GM12878 (cell line): ENCODE measurements around the gene MYO18B. TPM values are rescaled to one million over a fixed set of nuclear protein-coding genes. Genes with fewer than 3 reads are reported as not detected.

Experiments
- ATAC-seq: fragments of 200-7000 bp; cut with Tn5 transposase; 3 replicates; pipeline ENCODE4 v1.9.1; 2020; ENCODE audit warnings: mild to moderate bottlenecking, moderate library complexity
- BruUV-seq: library from RNA; stranded (reverse); fragments of 400-500 nt; replicated peaks from 2 replicates; lab custom pipeline; 2021; lab: Mats Ljungman, UMichigan
- CTCF ChIA-PET: fragments of 300-600 bp; sonication (Branson Sonifier 250); formaldehyde crosslinking; extraction: SDS; loops from one replicate; lab custom pipeline; 2021; ENCODE audit warnings: inconsistent platforms; lab: Yijun Ruan, JAX
- POLR2A ChIA-PET: fragments of 350-600 bp; formaldehyde crosslinking; extraction: SDS; loops from one replicate; lab custom pipeline; 2021; ENCODE audit warnings: inconsistent platforms; lab: Charles Lee
- RAD21 ChIA-PET: fragments of 300-600 bp; sonication (Branson Sonifier 250); formaldehyde crosslinking; loops from one replicate; lab custom pipeline; 2023; ENCODE audit warnings: antibody characterized with exemption; ENCODE audit not compliant: unreplicated experiment; lab: Charles Lee
- SMC1A ChIA-PET: fragments of 300-600 bp; sonication (Branson Sonifier 250); formaldehyde crosslinking; loops from one replicate; lab custom pipeline; 2023; ENCODE audit not compliant: unreplicated experiment, uncharacterized antibody; lab: Charles Lee
- DNase-seq: peaks from one replicate; pipeline ENCODE4 v3.0.0-alpha.2; 2011; ENCODE audit warnings: low read depth, low spot score
- FAIRE-seq: peaks from 3 replicates; lab custom pipeline; 2011; peaks lifted over from hg19 to GRCh38; lab: Jason Lieb, UNC
- H2AFZ ChIP-seq: 2 replicates; pipeline ENCODE4 v1.6.0; 2011; ENCODE audit warnings: low read depth, low read length, control low read depth; ENCODE audit not compliant: control insufficient read depth
- H3K27ac ChIP-seq: 2 replicates; pipeline ENCODE4 v1.5.1; 2011; ENCODE audit warnings: control low read depth; ENCODE audit not compliant: control insufficient read depth, insufficient read depth
- H3K27me3 ChIP-seq, 2 experiments: replicated peaks in 1 of 2; 2 replicates each; pipeline versions ENCODE4 v1.6.0 to v1.6.1; 2011; ENCODE audit warnings: low read length in 1 of 2; ENCODE audit not compliant: control insufficient read depth in 2 of 2, insufficient read depth in 2 of 2
- H3K36me3 ChIP-seq, 2 experiments: 2 replicates each; pipeline ENCODE4 v1.5.1; 2011; ENCODE audit warnings: low read length in 1 of 2; ENCODE audit not compliant: control insufficient read depth in 2 of 2, insufficient read depth in 2 of 2
- H3K4me1 ChIP-seq: 2 replicates; pipeline ENCODE4 v1.6.1; 2011; ENCODE audit warnings: mild to moderate bottlenecking, low read length, moderate library complexity, mixed read lengths; ENCODE audit not compliant: control insufficient read depth, insufficient read depth
- H3K4me2 ChIP-seq: 2 replicates; pipeline ENCODE4 v1.6.0; 2011; ENCODE audit warnings: control low read depth; ENCODE audit not compliant: control insufficient read depth, insufficient read depth
- H3K4me3 ChIP-seq: fragments of 200-600 bp; sonication (generic); 2 replicates; pipeline ENCODE4 v1.5.1; 2016
- H3K79me2 ChIP-seq: 2 replicates; pipeline ENCODE4 v1.6.0; 2011; ENCODE audit warnings: low read length; ENCODE audit not compliant: control insufficient read depth, insufficient read depth
- H3K9ac ChIP-seq: 2 replicates; pipeline ENCODE4 v1.8.0; 2011; ENCODE audit warnings: low read length, control low read depth, mixed read lengths; ENCODE audit not compliant: control insufficient read depth, insufficient read depth
- H3K9me3 ChIP-seq: replicated peaks from 3 replicates; pipeline ENCODE4 v1.5.1; 2011; ENCODE audit warnings: mild to moderate bottlenecking, low read length; ENCODE audit not compliant: control insufficient read depth, insufficient read depth
- H4K20me1 ChIP-seq: 2 replicates; pipeline ENCODE4 v1.6.0; 2011; ENCODE audit not compliant: control insufficient read depth, insufficient read depth
- EZH2 ChIP-seq: IDR thresholded peaks from 2 replicates; pipeline ENCODE4 v1.6.1; 2012; ENCODE audit warnings: low read depth, mild to moderate bottlenecking, control low read depth, inconsistent platforms, low read length, borderline replicate concordance; ENCODE audit not compliant: control insufficient read depth
- GATAD2B ChIP-seq: fragments of 450-650 bp; conservative IDR thresholded peaks from 2 replicates; pipeline ENCODE4 v1.6.1; 2017; ENCODE audit warnings: low read depth, mild to moderate bottlenecking, moderate library complexity
- HDAC2 ChIP-seq: fragments of 200-600 bp; sonication (generic); IDR thresholded peaks from 2 replicates; pipeline ENCODE4 v1.6.1; 2017
- MEF2A ChIP-seq: IDR thresholded peaks from 2 replicates; pipeline ENCODE4 v1.6.1; 2011; ENCODE audit warnings: low read depth, mild to moderate bottlenecking, low read length, moderate library complexity; ENCODE audit not compliant: insufficient read depth
- NBN ChIP-seq: fragments of 450-650 bp; IDR thresholded peaks from 2 replicates; pipeline ENCODE4 v1.6.1; 2016
- RCOR1 ChIP-seq: conservative IDR thresholded peaks from 2 replicates; pipeline ENCODE4 v1.6.1; 2012; ENCODE audit warnings: low read depth, low read length, improper control_type of control experiment
- RELB ChIP-seq: fragments of 450-650 bp; IDR thresholded peaks from 2 replicates; pipeline ENCODE4 v1.6.1; 2017; ENCODE audit warnings: low read depth, mild to moderate bottlenecking, moderate library complexity
- SMAD5 ChIP-seq: IDR thresholded peaks from 2 replicates; pipeline ENCODE4 v1.6.1; 2016; ENCODE audit warnings: antibody characterized with exemption, low read depth
- ZBTB40 ChIP-seq: fragments of 450-650 bp; IDR thresholded peaks from 2 replicates; pipeline ENCODE4 v1.6.1; 2016; ENCODE audit warnings: mild to moderate bottlenecking, moderate library complexity, borderline replicate concordance
- WGBS: methylation state at CpG from one replicate; pipeline ENCODE4 v1.1.6; 2016; ENCODE audit warnings: low lambda C conversion rate; ENCODE audit not compliant: insufficient replicate concordance, insufficient coverage; ENCODE audit errors: missing lambda C conversion rate; 5-methylcytosine and 5-hydroxymethylcytosine counted together
- in situ Hi-C: fragments of 300-500 bp; cut with MboI; formaldehyde crosslinking; loops from 9 replicates; pipeline ENCODE4 v1.14.3; 2018; ENCODE audit warnings: mixed read lengths
- intact Hi-C: fragments of 100-400 bp; cut with micrococcal nuclease; formaldehyde crosslinking; loops from one replicate; pipeline ENCODE4 v1.14.2; 2022; ENCODE audit not compliant: unreplicated experiment
- polyA plus RNA-seq, 11 experiments: library from polyadenylated mRNA; depleted of rRNA in 4 of 11; unstranded in 6 of 11; stranded (reverse) in 5 of 11; fragments of >200 nt; fragmentation: Nextera tagmentation in 4 of 11; fragmentation: Illumina TruSeq in 1 of 11; extraction: Ambion mirVana in 4 of 11; extraction: Trizol in 1 of 11; gene quantifications; 1 replicate in 1 of 11; 2 replicates in 10 of 11; pipeline versions ENCODE4 v1.2.1 to v1.2.3, GENCODE V29; 2011 to 2016; ENCODE audit warnings: inconsistent platforms in 2 of 11, missing spikeins in 2 of 11, low read depth in 1 of 11
- total RNA-seq, 4 experiments: library from RNA; depleted of rRNA in 3 of 4; stranded (reverse); fragments of >200 nt in 3 of 4; fragmentation: Illumina TruSeq in 1 of 4; extraction: Trizol in 1 of 4; gene quantifications; 2 replicates each; pipeline versions ENCODE4 v1.2.1 to v1.2.3, GENCODE V29; 2013 to 2021

MYO18B gene
- total and polyA plus RNA-seq, 10 of the 15 experiments (the other 5 are each of a cell fraction or from before 2014, with no cell fraction given) = 0.05 to 2.1 (median 0.51) TPM; not detected in 1

GRCh38 chr22:25939384-25939783 lies 197.4 kb downstream of the MYO18B start:
- no peak for TF ChIP-seq RELB
- TF ChIP-seq EZH2 = no peak
- TF ChIP-seq HDAC2 = no peak
- no peak for TF ChIP-seq MEF2A
- TF ChIP-seq RCOR1 = no peak
- TF ChIP-seq ZBTB40 = no peak
- no peak for TF ChIP-seq NBN
- TF ChIP-seq GATAD2B = no peak
- TF ChIP-seq SMAD5 = no peak
- DNase-seq (no peak), ATAC-seq (no peak), FAIRE-seq (no peak)
- ChIA-PET SMC1A (interaction anchor here (2.2 kb wide), 1 partner anchor 10 kb away, joined by 7 read pairs; no protein-coding TSS in a partner anchor), POLR2A (no interaction called here), RAD21 (no interaction called here), CTCF (no interaction called here)
- WGBS = 47% methylated on average over 4 of the region's 4 CpGs
- Histone ChIP-seq H3K4me2 (no peak overlapping the region), H3K9me3 (no peaks in the 10 kb centered on the region; the same call in 2 of the 3 replicates), H3K4me3 (no peak overlapping the region), H3K27ac (no peak overlapping the region), H3K79me2 (no peaks in the 10 kb centered on the region), H3K9ac (no peak overlapping the region), H3K4me1 (no peaks in the 10 kb centered on the region), H3K36me3 (no peaks in the 10 kb centered on the region), H2AFZ (no peak overlapping the region), H3K27me3 (no peaks in the 10 kb centered on the region; a peak in 1 of 4 replicates), H4K20me1 (no peaks in the 10 kb centered on the region)
- intact Hi-C loops (no loop called here), in situ Hi-C loops (no loop called here)
- no TSS peak for BruUV-seq
